Heart right ventricle (tissue), 16 donors: Measurements from ENCODE around the gene TMEM132D. TPM values are rescaled to one million over a fixed set of nuclear protein-coding genes. Genes with fewer than 3 reads are reported as not detected.

ENCODE experiments used
- ATAC-seq, 8 donors: fragments of 200-7000 bp; cut with Tn5 transposase; one replicate each; pipeline ENCODE4 v1.9.1; 2020; ENCODE audit warnings: mild to moderate bottlenecking in 8 of 8, moderate library complexity in 8 of 8, moderate number of reproducible peaks in 1 of 8
- DNase-seq, 2 donors: peaks; one replicate each; pipeline ENCODE4 v3.0.0-alpha.2; 2020
- H3K27ac ChIP-seq, 10 donors: fragments of 200-600 bp; sonication (generic) in 2 of 10; one replicate each; pipeline versions ENCODE4 v1.5.0 to v1.8.0; 2020 to 2022; ENCODE audit warnings: mild to moderate bottlenecking in 3 of 10
- H3K27me3 ChIP-seq, 7 donors: fragments of 200-600 bp; one replicate each; pipeline ENCODE4 v1.8.0; 2021 to 2022; ENCODE audit warnings: mild to moderate bottlenecking in 2 of 7
- H3K36me3 ChIP-seq, 9 donors: fragments of 200-600 bp; sonication (generic) in 1 of 9; one replicate each; pipeline versions ENCODE4 v1.5.0 to v1.8.0; 2020 to 2022; ENCODE audit warnings: mild to moderate bottlenecking in 2 of 9
- H3K4me1 ChIP-seq, 9 donors: fragments of 200-600 bp; sonication (generic) in 1 of 9; one replicate each; pipeline versions ENCODE4 v1.5.0 to v1.8.0; 2020 to 2022; ENCODE audit warnings: mild to moderate bottlenecking in 4 of 9
- H3K4me3 ChIP-seq, 10 donors: fragments of 200-600 bp; sonication (generic) in 2 of 10; one replicate each; pipeline versions ENCODE4 v1.5.0 to v1.8.0; 2020 to 2022; ENCODE audit warnings: mild to moderate bottlenecking in 7 of 10, moderate library complexity in 2 of 10
- H3K9me3 ChIP-seq, 11 donors: fragments of 200-600 bp in 10 of 11; sonication (generic) in 2 of 11; one replicate each; pipeline versions ENCODE4 v1.5.0 to v1.8.0; 2013 to 2022; ENCODE audit warnings: mild to moderate bottlenecking in 2 of 11, control low read depth in 1 of 11, moderate library complexity in 1 of 11
- CTCF ChIP-seq, 9 donors: fragments of 200-600 bp; sonication (generic) in 2 of 9; IDR thresholded peaks; one replicate each; pipeline versions ENCODE4 v1.5.0 to v1.8.0; 2021 to 2022; ENCODE audit warnings: antibody characterized with exemption in 9 of 9, mild to moderate bottlenecking in 5 of 9, moderate library complexity in 1 of 9
- WGBS, 2 donors: extraction: QIAGEN DNeasy Blood & Tissue Kit; methylation state at CpG; one replicate each; pipeline ENCODE4 v1.1.7; 2013; ENCODE audit warnings: inconsistent platforms in 1 of 2; 5-methylcytosine and 5-hydroxymethylcytosine counted together
- intact Hi-C, 10 donors: fragments of 100-400 bp; cut with DNase I; formaldehyde crosslinking; loops; one replicate each; pipeline versions ENCODE4 v1.11.1 to v1.14.2; 2022
- polyA plus RNA-seq, 2 donors: library from polyadenylated mRNA; stranded (reverse); fragments of 200-250 nt; gene quantifications; one replicate each; pipeline ENCODE4 v1.2.3, GENCODE V29; 2013
- total RNA-seq, 10 donors: library from RNA; stranded (reverse); fragmentation: NEBNext Ultra II Directional in 3 of 10; extraction: Animal tissue kit (Norgen Biotek cat#: 25700) in 3 of 10; gene quantifications; one replicate each; pipeline versions ENCODE4 v1.2.1 to v1.2.4, GENCODE V29; 2021 to 2023
- donor health status: Arrhythmogenic right ventricular cardiomyopathy.
- donor health status: ischemic (EF 13 %, LVEDD 7.1; RV severe dilation, severe dysfunction).
- donor health status: healthy with polysubstance abuse.
- donor health status: DM: no; HTN: yes; CAD: no.
- donor health status: DM: no; HTN: no; CAD: no.
- donor health status: ischemic (EF 25% LVEDD 6.9; RV normal size, moderate dysfunction).
- donor health status: ischemic (EF 25% LVEDD 5.7; RV mildly dilated, moderate dysfunction).
- donor health status: healthy.
- donor health status: DM: yes; HTN: yes; CAD: no.
- donor health status: Ischemic cardiomyopathy.
- donor health status: ischemic (EF 35%, LVEDD 5.7; RV mildly dilated, moderate dysfunction).
- donor health status: nonischemic (EF 11% LVEDD 7.7; RV severe dilation, severe dysfunction).
- donor health status: DM: yes; HTN: yes; CAD: no.
- donor health status: PGD.
- donor health status: ischemic (EF 29% LVEDD 5.4; RV normal size, mild dysfunction).
- donor health status: nonischemic (EF 23%, LVEDD 6.1; RV moderate dilation, normal function).

TMEM132D gene
- total and polyA plus RNA-seq, 12 donors: not detected

GRCh38 chr12:129532707-129533499, 370.9 kb downstream of the TMEM132D start:
- Histone ChIP-seq H3K27me3 (peaks cover 0 to 6% (median 0%) of the 10 kb centered on the region in 7 donors), H3K36me3 (no peaks in the 10 kb centered on the region), H3K4me3 (no peak overlapping the region), H3K4me1 (no peaks in the 10 kb centered on the region), H3K9me3 (no peaks in the 10 kb centered on the region), H3K27ac (no peak overlapping the region)
- no peak for ATAC-seq
- no peak for DNase-seq
- 38 to 40% methylated on average over 17 of the region's 17 CpGs for WGBS, 2 donors
- intact Hi-C loops: no loop called here
- TF ChIP-seq CTCF (IDR thresholded peaks at IDR 0.05): no peak

GRCh38 chr12:129532082-129532481, 371.7 kb downstream of the TMEM132D start:
- no peak overlapping the region for H3K27ac ChIP-seq
- intact Hi-C loops: no loop called here
- no peaks in the 10 kb centered on the region for H3K36me3 ChIP-seq
- no peaks in the 10 kb centered on the region for H3K4me1 ChIP-seq
- TF ChIP-seq CTCF (IDR thresholded peaks at IDR 0.05): no peak
- no peak overlapping the region for H3K4me3 ChIP-seq
- H3K9me3 ChIP-seq: no peaks in the 10 kb centered on the region
- peaks cover 0 to 6% (median 0%) of the 10 kb centered on the region in 7 donors for H3K27me3 ChIP-seq
- ATAC-seq (no peak), DNase-seq (no peak)
- 66 to 83% methylated on average over 7 of the region's 7 CpGs for WGBS, 2 donors

- H3K27ac ChIP-seq: no peak overlapping the region
- peaks cover 0 to 6% (median 0%) of the 10 kb centered on the region in 7 donors for H3K27me3 ChIP-seq
- no peaks in the 10 kb centered on the region for H3K9me3 ChIP-seq
- intact Hi-C loops: no loop called here
- no peak overlapping the region for H3K4me3 ChIP-seq
- ATAC-seq (no peak), DNase-seq (no peak)
- no peaks in the 10 kb centered on the region for H3K36me3 ChIP-seq
- no peaks in the 10 kb centered on the region for H3K4me1 ChIP-seq
- 56 to 62% methylated on average over 13 of the region's 13 CpGs for WGBS, 2 donors
- no peak for TF ChIP-seq CTCF (IDR thresholded peaks at IDR 0.05)
Observed at GRCh38 chr12:129530984-129531383, 372.8 kb downstream of the TMEM132D start.

- H3K9me3 ChIP-seq: no peaks in the 10 kb centered on the region
- WGBS, 2 donors: 65 to 75% methylated on average over 6 of the region's 6 CpGs
- no peak for ATAC-seq
Observed at GRCh38 chr12:129530517-129530916, 373.3 kb downstream of the TMEM132D start.

More at GRCh38 chr12:129530517-129530916, 373.3 kb downstream of the TMEM132D start:
- Histone ChIP-seq H3K27me3 (peaks cover 0 to 6% (median 0%) of the 10 kb centered on the region in 7 donors), H3K36me3 (no peaks in the 10 kb centered on the region), H3K4me3 (no peak overlapping the region), H3K27ac (no peak overlapping the region), H3K4me1 (no peaks in the 10 kb centered on the region)
- no peak for DNase-seq
- intact Hi-C loops: no loop called here
- no peak for TF ChIP-seq CTCF (IDR thresholded peaks at IDR 0.05)
